K562 (cell line): ENCODE results near the gene ENPP7. TPM values are rescaled to one million over a fixed set of nuclear protein-coding genes. Genes with fewer than 3 reads are reported as not detected.

ENCODE experiments used
- ATAC-seq: fragments of 200-7000 bp; cut with Tn5 transposase; 3 replicates; pipeline ENCODE4 v1.9.1; 2020; ENCODE audit warnings: moderate library complexity
- BruUV-seq: library from RNA; stranded (reverse); fragments of 400-500 nt; replicated peaks from 2 replicates; lab custom pipeline; 2021; lab: Mats Ljungman, UMichigan
- CTCF ChIA-PET: fragments of 300-600 bp; formaldehyde crosslinking; extraction: SDS; loops from one replicate; lab custom pipeline; 2021; ENCODE audit warnings: low intra/inter-chr PET ratio; lab: Yijun Ruan, JAX
- POLR2A ChIA-PET: fragments of 300-600, 350-650 bp; sonication (Branson Sonifier 250); formaldehyde crosslinking; extraction: SDS; loops from one replicate; lab custom pipeline; 2021; ENCODE audit warnings: antibody characterized with exemption, inconsistent platforms; lab: Yijun Ruan, JAX
- DNase-seq, 4 experiments: peaks; one replicate each; pipeline versions ENCODE4 v3.0.0 to v3.0.0-alpha.2; 2011 to 2018; ENCODE audit warnings: low spot score in 3 of 4, mixed read lengths in 3 of 4; ENCODE audit errors: extremely low read depth in 1 of 4
- FAIRE-seq: peaks from 2 replicates; lab custom pipeline; 2011; peaks lifted over from hg19 to GRCh38; lab: Jason Lieb, UNC
- H2AFZ ChIP-seq: 2 replicates; pipeline ENCODE4 v1.6.0; 2011; ENCODE audit warnings: low read depth, low read length, control low read depth, inconsistent platforms
- H3K27ac ChIP-seq: fragments of 200-600 bp; 3 replicates; pipeline ENCODE4 v1.8.0; 2011; ENCODE audit warnings: low read depth, mild to moderate bottlenecking, control low read depth, inconsistent platforms, low read length, moderate library complexity, mixed read lengths; ENCODE audit errors: extremely low read depth
- H3K27me3 ChIP-seq, 2 experiments: fragments of 300-600 bp in 1 of 2; 2 replicates in 1 of 2; 3 replicates in 1 of 2; pipeline versions ENCODE4 v1.6.0 to v1.8.0; 2011; ENCODE audit warnings: inconsistent platforms in 2 of 2, low read length in 2 of 2, mild to moderate bottlenecking in 1 of 2, mixed read lengths in 1 of 2, moderate library complexity in 1 of 2; ENCODE audit not compliant: control insufficient read depth in 2 of 2, insufficient read depth in 2 of 2
- H3K36me3 ChIP-seq: fragments of 300-600 bp; 3 replicates; pipeline ENCODE4 v1.8.0; 2011; ENCODE audit warnings: mild to moderate bottlenecking, low read length, inconsistent platforms; ENCODE audit not compliant: control insufficient read depth, insufficient read depth
- H3K4me1 ChIP-seq, 2 experiments: fragments of 200-600 bp in 1 of 2; replicated peaks in 1 of 2; 2 replicates in 1 of 2; 3 replicates in 1 of 2; pipeline versions ENCODE4 v1.5.1 to v1.8.0; 2011; ENCODE audit warnings: inconsistent platforms in 2 of 2, low read length in 2 of 2, mild to moderate bottlenecking in 1 of 2, mixed read lengths in 1 of 2, moderate library complexity in 1 of 2; ENCODE audit not compliant: control insufficient read depth in 2 of 2, insufficient read depth in 2 of 2
- H3K4me2 ChIP-seq: 2 replicates; pipeline ENCODE4 v1.6.1; 2011; ENCODE audit warnings: low read length, control low read depth, inconsistent platforms, mixed read lengths; ENCODE audit not compliant: insufficient read depth
- H3K4me3 ChIP-seq: fragments of 200-600 bp; sonication (generic), shearing (Covaris generic); 2 replicates; pipeline ENCODE4 v1.5.1; 2016; ENCODE audit warnings: control low read depth, inconsistent platforms
- H3K79me2 ChIP-seq: fragments of 200-600 bp; 3 replicates; pipeline ENCODE4 v1.8.0; 2011; ENCODE audit warnings: low read length, inconsistent platforms; ENCODE audit not compliant: control insufficient read depth, insufficient read depth
- H3K9ac ChIP-seq, 2 experiments: 2 replicates each; pipeline versions ENCODE4 v1.6.0 to v1.6.1; 2011; ENCODE audit warnings: low read depth in 2 of 2, low read length in 2 of 2, control low read depth in 1 of 2, inconsistent platforms in 1 of 2, mild to moderate bottlenecking in 1 of 2, mixed read lengths in 1 of 2; ENCODE audit not compliant: insufficient read depth in 1 of 2
- H3K9me1 ChIP-seq: one replicate; pipeline ENCODE4 v1.6.0; 2011; ENCODE audit warnings: inconsistent platforms, mild to moderate bottlenecking, low read length, moderate library complexity; ENCODE audit not compliant: control insufficient read depth, insufficient read depth
- H3K9me3 ChIP-seq: replicated peaks from 2 replicates; pipeline ENCODE4 v1.5.1; 2011; ENCODE audit warnings: low read depth, low read length, inconsistent platforms; ENCODE audit not compliant: control insufficient read depth, insufficient read depth
- H4K20me1 ChIP-seq: replicated peaks from 2 replicates; pipeline ENCODE4 v1.6.1; 2011; ENCODE audit warnings: low read length, inconsistent platforms, mixed read lengths; ENCODE audit not compliant: control insufficient read depth, insufficient read depth
- BRF1 ChIP-seq: IDR thresholded peaks from 3 replicates; pipeline ENCODE4 v1.6.1; 2011; ENCODE audit warnings: borderline replicate concordance, mild to moderate bottlenecking; ENCODE audit not compliant: insufficient read length; ENCODE audit errors: extremely low read depth
- CEBPG ChIP-seq, 3 experiments: fragments of 200-800 bp in 1 of 3; sonication (Bioruptor generic) in 1 of 3; sonication (generic) in 1 of 3; formaldehyde crosslinking in 1 of 3; IDR thresholded peaks in 2 of 3; conservative IDR thresholded peaks in 1 of 3; 2 replicates each; pipeline versions ENCODE4 v1.6.1 to v1.8.0; 2016 to 2022; ENCODE audit warnings: missing compliant biosample characterization in 2 of 3, missing genetic modification characterization in 2 of 3, mild to moderate bottlenecking in 1 of 3, missing genetic modification reagents in 1 of 3
- HDAC1 ChIP-seq, 2 experiments: fragments of 450-650 bp; IDR thresholded peaks; 2 replicates each; pipeline ENCODE4 v1.6.1; 2016 to 2017; ENCODE audit warnings: inconsistent platforms in 1 of 2, mild to moderate bottlenecking in 1 of 2, moderate library complexity in 1 of 2
- NR4A1 ChIP-seq, 2 experiments: fragments of 250-450 bp in 1 of 2; fragments of 450-650 bp in 1 of 2; sonication (Bioruptor Pico) in 1 of 2; IDR thresholded peaks; 2 replicates each; pipeline versions ENCODE4 v1.4.0 to v1.6.1; 2016 to 2020; ENCODE audit warnings: mild to moderate bottlenecking in 2 of 2, missing compliant biosample characterization in 1 of 2, missing genetic modification characterization in 1 of 2, moderate library complexity in 1 of 2
- ZNF263 ChIP-seq: sonication (generic); formaldehyde crosslinking; IDR thresholded peaks from 2 replicates; pipeline ENCODE4 v1.8.0; 2022; ENCODE audit warnings: mild to moderate bottlenecking, missing genetic modification reagents, borderline replicate concordance
- ZNF696 ChIP-seq: fragments of 250-450 bp; sonication (Bioruptor Pico); conservative IDR thresholded peaks from 2 replicates; pipeline ENCODE4 v1.4.0; 2020; ENCODE audit warnings: mild to moderate bottlenecking, moderate library complexity
- WGBS: fragments of 100-300 bp; shearing (Covaris generic); methylation state at CpG from one replicate; pipeline ENCODE4 v1.1.6; 2016; ENCODE audit warnings: low coverage, mixed read lengths; ENCODE audit not compliant: insufficient coverage; ENCODE audit errors: missing lambda C conversion rate; 5-methylcytosine and 5-hydroxymethylcytosine counted together
- in situ Hi-C: fragments of 300-500 bp; cut with MboI; formaldehyde crosslinking; loops from 4 replicates; pipeline ENCODE4 v1.15.0; 2018; ENCODE audit warnings: inconsistent platforms, mixed read lengths
- intact Hi-C: fragments of 100-400 bp; cut with micrococcal nuclease; formaldehyde crosslinking; loops from 2 replicates; pipeline ENCODE4 v1.14.2; 2022
- polyA plus RNA-seq, 8 experiments: library from polyadenylated mRNA; depleted of rRNA in 4 of 8; stranded (reverse) in 5 of 8; unstranded in 3 of 8; fragments of >200 nt; fragmentation: Nextera tagmentation in 2 of 8; fragmentation: Illumina TruSeq in 1 of 8; extraction: Ambion mirVana in 2 of 8; extraction: Trizol in 1 of 8; gene quantifications; 2 replicates each; pipeline versions ENCODE4 v1.2.1 to v1.2.3, GENCODE V29; 2011 to 2014; ENCODE audit warnings: inconsistent platforms in 1 of 8, missing spikeins in 1 of 8
- total RNA-seq, 7 experiments: library from RNA; depleted of rRNA in 6 of 7; stranded (reverse); fragments of >200 nt in 6 of 7; fragmentation: Illumina TruSeq in 2 of 7; extraction: Trizol in 2 of 7; gene quantifications; 2 replicates each; pipeline versions ENCODE4 v1.2.1 to v1.2.3, GENCODE V29; 2011 to 2021; ENCODE audit warnings: low replicate concordance in 1 of 7
- TF ChIP-seq, protein P1 (sequence below): fragments of 450-650 bp; formaldehyde crosslinking; IDR thresholded peaks from 2 replicates; pipeline ENCODE4 v1.4.0; 2020; ENCODE audit warnings: mild to moderate bottlenecking, mixed read lengths

Gene ENPP7
- total and polyA plus RNA-seq, 9 of the 15 experiments (the other 6 are each of a cell fraction or from before 2014, with no cell fraction given) = not detected

DNA sequence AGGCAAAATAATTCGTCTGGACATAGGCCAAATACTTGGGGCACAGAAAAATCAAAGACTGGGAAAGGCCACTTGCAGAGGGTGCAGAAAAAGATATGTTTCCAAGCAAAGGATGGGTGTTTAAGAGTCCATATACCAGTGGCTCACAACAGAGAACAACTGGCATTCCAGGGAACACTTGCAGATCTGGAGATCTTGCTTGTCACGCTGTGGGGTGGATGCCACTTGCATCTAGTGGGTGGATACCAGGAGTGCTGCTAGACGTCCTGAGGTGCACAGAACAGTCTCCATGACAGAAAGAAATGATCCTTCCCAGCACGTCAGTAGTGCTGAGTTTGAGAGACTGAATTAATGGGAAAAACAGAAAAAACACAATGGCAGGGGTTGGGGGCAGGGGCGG lies 57.7 kb downstream of the ENPP7 start (continued):
- TF ChIP-seq, protein P1, sequence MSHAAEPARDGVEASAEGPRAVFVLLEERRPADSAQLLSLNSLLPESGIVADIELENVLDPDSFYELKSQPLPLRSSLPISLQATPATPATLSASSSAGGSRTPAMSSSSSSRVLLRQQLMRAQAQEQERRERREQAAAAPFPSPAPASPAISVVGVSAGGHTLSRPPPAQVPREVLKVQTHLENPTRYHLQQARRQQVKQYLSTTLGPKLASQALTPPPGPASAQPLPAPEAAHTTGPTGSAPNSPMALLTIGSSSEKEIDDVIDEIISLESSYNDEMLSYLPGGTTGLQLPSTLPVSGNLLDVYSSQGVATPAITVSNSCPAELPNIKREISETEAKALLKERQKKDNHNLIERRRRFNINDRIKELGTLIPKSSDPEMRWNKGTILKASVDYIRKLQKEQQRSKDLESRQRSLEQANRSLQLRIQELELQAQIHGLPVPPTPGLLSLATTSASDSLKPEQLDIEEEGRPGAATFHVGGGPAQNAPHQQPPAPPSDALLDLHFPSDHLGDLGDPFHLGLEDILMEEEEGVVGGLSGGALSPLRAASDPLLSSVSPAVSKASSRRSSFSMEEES (CRISPR knock-in tag) = no peak
- TF ChIP-seq BRF1 = no peak
- no peak for TF ChIP-seq HDAC1 (IDR thresholded peaks at IDR 0.05)
- no peak for TF ChIP-seq CEBPG (CRISPR knock-in tag; IDR thresholded peaks at IDR 0.05)
- TF ChIP-seq CEBPG (tag; conservative IDR thresholded peaks at IDR 0.05 in 1 of 2, IDR thresholded peaks at IDR 0.05 in 1 of 2) = no peak

DNA sequence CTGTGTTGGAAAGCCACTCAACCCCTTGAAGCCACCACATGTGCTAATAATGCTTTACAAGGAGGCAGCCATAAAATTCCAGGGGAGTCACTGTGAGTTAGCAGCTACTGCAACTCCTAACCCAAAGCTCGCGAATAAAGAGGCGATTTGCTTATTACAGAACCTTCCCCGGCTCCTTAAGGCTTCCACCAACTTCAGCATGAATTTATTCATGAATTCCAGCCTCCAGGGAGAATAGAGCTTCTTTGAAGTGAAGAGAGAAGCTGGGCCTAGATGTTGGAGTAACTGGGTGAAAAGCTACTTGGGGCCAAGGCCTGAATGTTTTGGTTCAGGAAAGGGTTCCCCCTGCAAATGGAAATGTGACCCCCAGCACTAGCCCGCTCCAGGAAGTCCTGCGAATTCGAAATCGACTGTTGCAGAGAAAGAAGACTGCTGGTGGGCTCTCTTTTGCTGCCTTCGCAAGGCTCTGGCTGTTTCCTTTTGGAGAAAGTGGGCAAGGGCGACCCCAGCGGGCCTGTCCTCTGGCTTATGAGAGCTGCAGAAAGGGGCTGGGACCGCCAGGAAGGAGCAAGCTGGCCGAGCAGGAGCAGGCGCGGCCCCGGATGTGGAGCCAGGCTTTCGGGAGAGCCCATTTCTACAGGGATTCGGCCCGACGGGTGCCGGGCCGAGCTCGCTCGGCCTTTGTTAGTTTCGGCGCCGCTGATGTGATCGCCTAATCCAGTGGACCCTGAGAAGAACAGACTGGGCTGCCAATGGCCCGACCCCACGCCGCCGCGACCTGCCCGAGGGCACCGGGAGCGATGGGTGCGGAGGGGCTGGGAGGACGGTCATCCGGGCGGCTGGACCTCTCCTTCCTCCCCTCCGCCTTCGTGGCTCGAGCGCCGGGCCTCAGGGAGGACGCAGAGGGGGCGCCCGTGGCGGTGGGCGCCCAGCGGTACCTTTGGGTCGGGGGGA lies 58.5 kb downstream of the ENPP7 start:
- TF ChIP-seq NR4A1 (CRISPR knock-in tag; IDR thresholded peaks at IDR 0.05) (no peak), NR4A1 (tag; IDR thresholded peaks at IDR 0.05) (no peak), ZNF696 (CRISPR knock-in tag) (no peak), ZNF263 (CRISPR knock-in tag) (peak; percentile 47; the same call in 1 of the 2 replicates)
- Histone ChIP-seq H2AFZ (peak overlapping the region; percentile 84; the same call in 1 of the 2 replicates), H3K27me3 (no peaks in the 10 kb centered on the region), H3K4me3 (no peak overlapping the region), H3K79me2 (no peaks in the 10 kb centered on the region), H3K9me1 (no peaks in the 10 kb centered on the region), H3K9me3 (no peaks in the 10 kb centered on the region), H4K20me1 (no peaks in the 10 kb centered on the region), H3K4me2 (peak overlapping the region; percentile 31; the same call in 1 of the 2 replicates), H3K36me3 (peaks cover 16% of the 10 kb centered on the region; the same call in 1 of the 3 replicates), H3K9ac (peak overlapping the region in 1 of 2 experiments; percentile 69; a peak in 2 of 4 replicates), H3K27ac (no peak overlapping the region), H3K4me1 (peaks cover 3 to 42% of the 10 kb centered on the region in 2 experiments; a peak in 4 of 5 replicates)
- in situ Hi-C loops (no loop called here), intact Hi-C loops (loop anchor here (5.0 kb wide), 1 partner anchor 42 kb away; no protein-coding TSS in a partner anchor)
- no TSS peak for BruUV-seq
- CTCF ChIA-PET = interaction anchor here (0.6 to 2.3 kb wide), 7 partner anchors 9 to 181 kb away, joined by 3 to 18 read pairs (median 5); no protein-coding TSS in a partner anchor
- DNase-seq (no peak), ATAC-seq (peak; percentile 43), FAIRE-seq (no peak)
- POLR2A ChIA-PET = interaction anchor here (0.5 to 1.8 kb wide), 5 partner anchors 9 to 48 kb away, joined by 3 to 10 read pairs (median 3); partner anchors contain the start of gene CBX2
- 45% methylated on average over 39 of the region's 52 CpGs for WGBS
